AG04450 (cell line): ENCODE measurements around the gene PRM1. TPM values are rescaled to one million over a fixed set of nuclear protein-coding genes. Genes with fewer than 3 reads are reported as not detected.

Experiments
- CTCF ChIA-PET: fragments of 300-600, 350-600 bp; formaldehyde crosslinking; extraction: SDS; loops from one replicate; lab custom pipeline; 2022; ENCODE audit warnings: antibody characterized with exemption, inconsistent platforms; lab: Charles Lee
- POLR2A ChIA-PET: fragments of 350-600 bp; formaldehyde crosslinking; extraction: SDS; loops from one replicate; lab custom pipeline; 2021; ENCODE audit warnings: antibody characterized with exemption, inconsistent platforms; lab: Yijun Ruan, JAX
- DNase-seq: peaks from one replicate; pipeline ENCODE4 v3.0.0-alpha.2; 2011; ENCODE audit warnings: low read depth, low spot score
- H3K27ac ChIP-seq: one replicate; pipeline ENCODE4 v1.5.1; 2012; ENCODE audit warnings: low read depth, low read length, control low read depth
- H3K27me3 ChIP-seq: one replicate; pipeline ENCODE4 v1.6.0; 2012; ENCODE audit warnings: low read length; ENCODE audit not compliant: control insufficient read depth, insufficient read depth
- H3K4me3 ChIP-seq: 2 replicates; pipeline ENCODE4 v1.5.1; 2011; ENCODE audit warnings: mild to moderate bottlenecking, low read depth, low read length, control low read depth
- H3K9me3 ChIP-seq: 2 replicates; pipeline ENCODE4 v1.5.1; 2012; ENCODE audit warnings: low read length; ENCODE audit not compliant: control insufficient read depth, insufficient read depth
- CTCF ChIP-seq: IDR thresholded peaks from 2 replicates; pipeline ENCODE4 v1.5.1; 2011; ENCODE audit warnings: low read depth, low read length, control low read depth, inconsistent platforms
- polyA plus RNA-seq: library from polyadenylated mRNA; depleted of rRNA; stranded (reverse); fragments of >200 nt; gene quantifications from 2 replicates; pipeline ENCODE4 v1.2.3, GENCODE V29; 2011

The PRM1 gene
- polyA plus RNA-seq, 1 experiment: not detected

GRCh38 chr16:11296706-11297491 is 15.8 kb upstream of the PRM1 start:
- ChIA-PET CTCF (interaction anchor here (0.7 to 1.4 kb wide), 4 partner anchors 40 to 333 kb away, joined by 3 to 6 read pairs (median 4); partner anchors contain the start of gene SOCS1), POLR2A (interaction anchor here (0.7 to 1.1 kb wide), 3 partner anchors 11 to 41 kb away, joined by 3 to 4 read pairs (median 3); partner anchors contain the start of gene SOCS1)
- peaks cover 2% of the 10 kb centered on the region for H3K27me3 ChIP-seq
- H3K4me3 ChIP-seq: no peak overlapping the region
- H3K9me3 ChIP-seq: no peaks in the 10 kb centered on the region
- no peak for TF ChIP-seq CTCF
- no peak overlapping the region for H3K27ac ChIP-seq
- DNase-seq: no peak

- Histone ChIP-seq H3K9me3 (no peaks in the 10 kb centered on the region), H3K27me3 (peaks cover 2% of the 10 kb centered on the region), H3K27ac (no peak overlapping the region), H3K4me3 (no peak overlapping the region)
- CTCF ChIA-PET: interaction anchor here (0.7 to 1.4 kb wide), 3 partner anchors 39 to 332 kb away, joined by 3 to 6 read pairs (median 3); no protein-coding TSS in a partner anchor
- no peak for DNase-seq
- POLR2A ChIA-PET: no interaction called here
- no peak for TF ChIP-seq CTCF
Observed at GRCh38 chr16:11296351-11296705, 15.2 kb upstream of the PRM1 start.

GRCh38 chr16:11295672-11296071 is 14.5 kb upstream of the PRM1 start:
- Histone ChIP-seq H3K27ac (no peak overlapping the region), H3K4me3 (no peak overlapping the region), H3K27me3 (peaks cover 3% of the 10 kb centered on the region), H3K9me3 (no peaks in the 10 kb centered on the region)
- POLR2A ChIA-PET: no interaction called here
- no peak for TF ChIP-seq CTCF
- CTCF ChIA-PET: no interaction called here
- DNase-seq: no peak

- no peak for DNase-seq
- Histone ChIP-seq H3K4me3 (no peak overlapping the region), H3K27ac (no peak overlapping the region), H3K27me3 (peaks cover 14% of the 10 kb centered on the region), H3K9me3 (no peaks in the 10 kb centered on the region)
- no peak for TF ChIP-seq CTCF
- POLR2A ChIA-PET: interaction anchor here (0.7 kb wide), 1 partner anchor 8 kb away, joined by 3 read pairs; no protein-coding TSS in a partner anchor
- CTCF ChIA-PET: no interaction called here
Observed at GRCh38 chr16:11292076-11292748, 11.1 kb upstream of the PRM1 start.
